Measurements from ENCODE around the gene FBXO31. TPM values are rescaled to one million over a fixed set of nuclear protein-coding genes. Genes with fewer than 3 reads are reported as not detected.

The FBXO31 gene
- total RNA-seq, 1 experiment from 2014 or later: 40.4 TPM

DNA sequence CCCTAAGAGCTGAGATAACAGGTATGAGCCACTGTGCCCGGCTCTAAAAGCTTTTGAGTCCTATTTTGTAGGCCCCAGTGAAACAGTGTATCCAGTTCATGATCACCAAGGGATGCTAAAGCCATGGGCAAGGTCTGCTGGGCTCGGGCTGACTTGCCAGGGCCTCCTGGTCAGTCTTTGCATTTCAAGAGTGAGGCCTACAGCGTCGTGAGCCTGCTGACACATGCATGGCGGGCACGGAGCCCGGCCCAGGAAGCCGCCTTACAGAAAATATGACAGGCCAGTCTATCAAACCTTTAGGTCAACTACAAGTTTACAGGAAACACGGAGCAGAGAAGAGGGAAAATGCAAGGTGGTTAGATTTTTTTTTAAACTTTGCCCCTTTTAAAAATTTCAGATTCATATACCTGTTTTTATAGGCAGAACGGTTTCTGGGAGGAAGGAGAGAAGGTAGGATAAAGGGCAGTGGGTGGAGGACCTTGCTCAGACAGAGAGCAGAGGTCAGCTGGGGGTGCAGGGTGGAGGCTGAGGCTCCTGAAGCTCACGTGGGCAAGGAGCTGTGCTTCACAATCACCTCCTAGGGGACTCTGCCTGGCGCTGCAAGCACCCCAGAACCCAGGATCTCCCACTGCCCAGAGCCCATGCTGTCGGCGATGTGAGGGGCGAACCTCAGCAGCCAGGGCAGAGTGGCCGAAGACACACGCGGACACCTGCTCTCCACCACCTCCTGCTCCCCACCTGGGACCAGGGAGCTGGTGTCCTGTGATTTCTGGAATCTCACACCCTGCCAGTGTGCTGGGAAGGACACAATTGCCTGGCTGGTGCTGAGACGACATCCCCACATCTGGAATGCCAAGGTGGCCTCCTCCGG, 87.7 kb downstream of the FBXO31 start:
- Mint-ChIP-seq H3K36me3 (ENCODE audit: insufficient read depth, unreplicated experiment) (peaks cover 12% of the 10 kb centered on the region), H3K4me3 (ENCODE audit: low read depth, unreplicated experiment) (no peak overlapping the region), H3K4me1 (ENCODE audit: low read depth, unreplicated experiment) (no peaks in the 10 kb centered on the region), H3K27ac (ENCODE audit: unreplicated experiment) (no peak overlapping the region), H3K27me3 (ENCODE audit: unreplicated experiment) (no peaks in the 10 kb centered on the region), H3K9me3 (ENCODE audit: low read depth, unreplicated experiment) (peaks cover 2% of the 10 kb centered on the region)
- BruUV-seq (replicated peaks): no TSS peak
- CTCF ChIA-PET: interaction anchor here (1.0 kb wide), 1 partner anchor 17 kb away, joined by 3 read pairs; no protein-coding TSS in a partner anchor
- intact Hi-C loops (cut with micrococcal nuclease; ENCODE audit: unreplicated experiment): no loop called here
- no peak for DNase-seq
- TF ChIP-seq, protein P1, sequence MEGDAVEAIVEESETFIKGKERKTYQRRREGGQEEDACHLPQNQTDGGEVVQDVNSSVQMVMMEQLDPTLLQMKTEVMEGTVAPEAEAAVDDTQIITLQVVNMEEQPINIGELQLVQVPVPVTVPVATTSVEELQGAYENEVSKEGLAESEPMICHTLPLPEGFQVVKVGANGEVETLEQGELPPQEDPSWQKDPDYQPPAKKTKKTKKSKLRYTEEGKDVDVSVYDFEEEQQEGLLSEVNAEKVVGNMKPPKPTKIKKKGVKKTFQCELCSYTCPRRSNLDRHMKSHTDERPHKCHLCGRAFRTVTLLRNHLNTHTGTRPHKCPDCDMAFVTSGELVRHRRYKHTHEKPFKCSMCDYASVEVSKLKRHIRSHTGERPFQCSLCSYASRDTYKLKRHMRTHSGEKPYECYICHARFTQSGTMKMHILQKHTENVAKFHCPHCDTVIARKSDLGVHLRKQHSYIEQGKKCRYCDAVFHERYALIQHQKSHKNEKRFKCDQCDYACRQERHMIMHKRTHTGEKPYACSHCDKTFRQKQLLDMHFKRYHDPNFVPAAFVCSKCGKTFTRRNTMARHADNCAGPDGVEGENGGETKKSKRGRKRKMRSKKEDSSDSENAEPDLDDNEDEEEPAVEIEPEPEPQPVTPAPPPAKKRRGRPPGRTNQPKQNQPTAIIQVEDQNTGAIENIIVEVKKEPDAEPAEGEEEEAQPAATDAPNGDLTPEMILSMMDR (IDR thresholded peaks at IDR 0.05; ENCODE audit: unreplicated experiment): no peak

DNA sequence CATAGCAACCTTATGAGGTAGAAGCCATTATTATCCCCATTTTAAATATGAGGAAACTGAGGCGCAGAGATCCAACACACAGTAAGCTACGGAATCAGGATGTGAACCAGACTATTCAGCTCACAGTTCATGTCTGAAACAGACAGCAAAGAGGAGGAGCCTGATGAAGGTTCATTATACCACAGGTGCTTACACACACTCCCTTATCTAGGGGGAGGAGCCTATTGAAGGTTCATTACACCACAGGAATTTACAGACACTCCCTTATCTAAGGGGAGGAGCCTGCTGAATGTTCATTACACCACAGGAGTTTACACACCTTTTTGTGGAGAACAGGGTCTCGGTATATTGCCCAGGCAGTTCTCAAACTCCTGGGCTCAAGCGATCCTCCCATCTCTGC, 88.3 kb downstream of the FBXO31 start:
- no peak for DNase-seq
- no peak overlapping the region for H3K27ac Mint-ChIP-seq (ENCODE audit: unreplicated experiment)

DNA sequence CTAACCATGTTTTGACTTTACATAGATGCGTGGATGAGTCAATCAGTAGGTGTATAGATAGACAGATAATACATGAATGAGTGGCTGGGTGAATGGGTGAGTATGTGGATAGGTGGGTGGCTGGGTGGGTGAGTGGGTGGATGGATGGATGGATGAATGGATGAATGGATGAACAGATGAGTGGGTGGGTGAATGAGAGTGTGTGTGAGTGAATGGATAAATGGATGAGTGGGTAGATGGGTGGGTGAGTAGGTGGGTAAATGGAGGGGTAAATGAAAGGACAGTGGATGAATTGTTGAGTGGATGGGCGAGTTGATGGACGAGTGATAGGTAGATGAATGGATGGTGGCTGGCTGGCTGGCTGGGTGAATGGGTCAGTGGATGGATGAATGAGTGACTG, 89.6 kb downstream of the FBXO31 start:
- CTCF ChIA-PET: interaction anchor here (0.7 kb wide), 1 partner anchor 924 kb away, joined by 4 read pairs; no protein-coding TSS in a partner anchor
- H3K9me3 Mint-ChIP-seq (ENCODE audit: low read depth, unreplicated experiment): peaks cover 2% of the 10 kb centered on the region
- no peak overlapping the region for H3K27ac Mint-ChIP-seq (ENCODE audit: unreplicated experiment)

More for the DNA sequence above, 88.3 kb downstream of the FBXO31 start:
- Mint-ChIP-seq H3K4me3 (ENCODE audit: low read depth, unreplicated experiment) (no peak overlapping the region), H3K27me3 (ENCODE audit: unreplicated experiment) (no peaks in the 10 kb centered on the region), H3K9me3 (ENCODE audit: low read depth, unreplicated experiment) (peaks cover 2% of the 10 kb centered on the region), H3K4me1 (ENCODE audit: low read depth, unreplicated experiment) (no peaks in the 10 kb centered on the region), H3K36me3 (ENCODE audit: insufficient read depth, unreplicated experiment) (peaks cover 8% of the 10 kb centered on the region)
- CTCF ChIA-PET: interaction anchor here (1.0 kb wide), 1 partner anchor 17 kb away, joined by 3 read pairs; no protein-coding TSS in a partner anchor
- TF ChIP-seq, protein P1 (IDR thresholded peaks at IDR 0.05; ENCODE audit: unreplicated experiment): no peak
- intact Hi-C loops (cut with micrococcal nuclease; ENCODE audit: unreplicated experiment): no loop called here
- BruUV-seq (replicated peaks): no TSS peak

DNA sequence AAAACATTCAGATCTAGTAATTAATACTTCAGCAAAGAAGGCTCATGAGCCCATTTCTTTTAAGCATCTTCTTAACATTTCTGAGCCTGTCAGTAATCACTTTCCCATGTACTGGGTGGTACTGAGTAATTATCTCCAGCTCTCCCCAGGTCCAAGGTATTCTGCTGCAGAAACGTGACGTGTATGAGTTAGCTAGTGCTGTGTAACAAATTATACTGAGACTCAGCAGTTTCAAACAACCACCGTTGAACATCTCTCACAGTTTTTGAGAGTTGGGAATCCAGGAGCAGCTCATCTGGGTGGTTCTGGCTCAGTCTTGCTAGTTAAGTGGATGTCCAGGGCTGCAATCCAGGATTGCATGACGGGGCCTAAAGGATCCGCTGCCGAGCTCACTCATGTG, 91.6 kb downstream of the FBXO31 start:
- TF ChIP-seq, protein P1 (IDR thresholded peaks at IDR 0.05; ENCODE audit: unreplicated experiment): no peak
- Mint-ChIP-seq H3K4me1 (ENCODE audit: low read depth, unreplicated experiment) (no peaks in the 10 kb centered on the region), H3K36me3 (ENCODE audit: insufficient read depth, unreplicated experiment) (no peaks in the 10 kb centered on the region), H3K4me3 (ENCODE audit: low read depth, unreplicated experiment) (no peak overlapping the region), H3K27me3 (ENCODE audit: unreplicated experiment) (peaks cover 2% of the 10 kb centered on the region), H3K9me3 (ENCODE audit: low read depth, unreplicated experiment) (peaks cover 2% of the 10 kb centered on the region), H3K27ac (ENCODE audit: unreplicated experiment) (no peak overlapping the region)
- DNase-seq: no peak
- intact Hi-C loops (cut with micrococcal nuclease; ENCODE audit: unreplicated experiment): no loop called here
- CTCF ChIA-PET: no interaction called here
- BruUV-seq (replicated peaks): no TSS peak

More for the DNA sequence above, 89.6 kb downstream of the FBXO31 start:
- no peak overlapping the region for H3K4me3 Mint-ChIP-seq (ENCODE audit: low read depth, unreplicated experiment)
- DNase-seq: no peak
- H3K4me1 Mint-ChIP-seq (ENCODE audit: low read depth, unreplicated experiment): no peaks in the 10 kb centered on the region
- no TSS peak for BruUV-seq (replicated peaks)
- TF ChIP-seq, protein P1 (IDR thresholded peaks at IDR 0.05; ENCODE audit: unreplicated experiment): no peak
- H3K36me3 Mint-ChIP-seq (ENCODE audit: insufficient read depth, unreplicated experiment): peaks cover 8% of the 10 kb centered on the region
- intact Hi-C loops (cut with micrococcal nuclease; ENCODE audit: unreplicated experiment): no loop called here
- no peaks in the 10 kb centered on the region for H3K27me3 Mint-ChIP-seq (ENCODE audit: unreplicated experiment)
